GM18520 (cell line): Measurements from ENCODE around the gene PCSK6.

Experiments
- ATAC-seq: cut with Tn5 transposase; IDR thresholded peaks from one replicate; pipeline ENCODE4 v1.9.1; 2021; ENCODE audit not compliant: unreplicated experiment

The PCSK6 gene

GRCh38 chr15:101448336-101448735 is 41.2 kb downstream of the PCSK6 start:
- ATAC-seq, result no peak

GRCh38 chr15:101447561-101448071 is 41.9 kb downstream of the PCSK6 start:
- no peak for ATAC-seq

- ATAC-seq, result no peak
Observed at GRCh38 chr15:101447168-101447533, 42.4 kb downstream of the PCSK6 start.

GRCh38 chr15:101446518-101447167 is 42.9 kb downstream of the PCSK6 start:
- ATAC-seq, result no peak

- ATAC-seq, result no peak
Observed at GRCh38 chr15:101445562-101446517, 43.7 kb downstream of the PCSK6 start.

- no peak for ATAC-seq
Observed at GRCh38 chr15:101444807-101445508, 44.5 kb downstream of the PCSK6 start.

GRCh38 chr15:101444015-101444414 is 45.5 kb downstream of the PCSK6 start:
- ATAC-seq, result no peak

GRCh38 chr15:101442272-101442671 is 47.2 kb downstream of the PCSK6 start:
- no peak for ATAC-seq

- ATAC-seq, result no peak
Observed at GRCh38 chr15:101441696-101442095, 47.8 kb downstream of the PCSK6 start.

GRCh38 chr15:101440846-101441590 is 48.5 kb downstream of the PCSK6 start:
- ATAC-seq, result no peak

- ATAC-seq, result no peak
Observed at GRCh38 chr15:101439920-101440319, 49.6 kb downstream of the PCSK6 start.

- no peak for ATAC-seq
Observed at GRCh38 chr15:101439285-101439919, 50.1 kb downstream of the PCSK6 start.

GRCh38 chr15:101438482-101439284 is 50.8 kb downstream of the PCSK6 start:
- ATAC-seq, result no peak

- no peak for ATAC-seq
Observed at GRCh38 chr15:101437618-101438481, 51.7 kb downstream of the PCSK6 start.

- ATAC-seq, result no peak
Observed at GRCh38 chr15:101437209-101437608, 52.3 kb downstream of the PCSK6 start.

- ATAC-seq, result no peak
Observed at GRCh38 chr15:101436526-101436925, 53.0 kb downstream of the PCSK6 start.

GRCh38 chr15:101435761-101436160 is 53.7 kb downstream of the PCSK6 start:
- no peak for ATAC-seq
